GM12878 (cell line): ENCODE measurements around the gene IL17B.

ENCODE experiments used
- GABPA ChIP-seq: IDR thresholded peaks from 2 replicates; pipeline ENCODE4 v1.6.1; 2014; ENCODE audit warnings: antibody characterized with exemption, low read depth, mild to moderate bottlenecking, inconsistent platforms
- HDGF ChIP-seq: fragments of 450-650 bp; IDR thresholded peaks from 2 replicates; pipeline ENCODE4 v1.6.1; 2016; ENCODE audit warnings: antibody characterized with exemption
- MXI1 ChIP-seq: fragments of 150-350 bp; IDR thresholded peaks from 2 replicates; pipeline ENCODE4 v1.6.1; 2011; ENCODE audit warnings: low read depth, mild to moderate bottlenecking, inconsistent platforms, low read length, improper control_type of control experiment
- SUPT20H ChIP-seq: IDR thresholded peaks from 2 replicates; pipeline ENCODE4 v1.6.1; 2011; ENCODE audit warnings: low read depth, mild to moderate bottlenecking, low read length, moderate library complexity, borderline replicate concordance; ENCODE audit not compliant: control insufficient read depth
- TF ChIP-seq, protein P1 (sequence below), 3 experiments: IDR thresholded peaks in 2 of 3; conservative IDR thresholded peaks in 1 of 3; 2 replicates each; pipeline ENCODE4 v1.5.1; 2011; ENCODE audit warnings: low read depth in 3 of 3, low read length in 3 of 3, mild to moderate bottlenecking in 3 of 3, control low read depth in 2 of 3, moderate library complexity in 2 of 3, inconsistent platforms in 1 of 3, mixed read lengths in 1 of 3; ENCODE audit not compliant: control insufficient read depth in 2 of 3, insufficient read depth in 1 of 3; ENCODE audit errors: extremely low read depth in 1 of 3

DNA sequence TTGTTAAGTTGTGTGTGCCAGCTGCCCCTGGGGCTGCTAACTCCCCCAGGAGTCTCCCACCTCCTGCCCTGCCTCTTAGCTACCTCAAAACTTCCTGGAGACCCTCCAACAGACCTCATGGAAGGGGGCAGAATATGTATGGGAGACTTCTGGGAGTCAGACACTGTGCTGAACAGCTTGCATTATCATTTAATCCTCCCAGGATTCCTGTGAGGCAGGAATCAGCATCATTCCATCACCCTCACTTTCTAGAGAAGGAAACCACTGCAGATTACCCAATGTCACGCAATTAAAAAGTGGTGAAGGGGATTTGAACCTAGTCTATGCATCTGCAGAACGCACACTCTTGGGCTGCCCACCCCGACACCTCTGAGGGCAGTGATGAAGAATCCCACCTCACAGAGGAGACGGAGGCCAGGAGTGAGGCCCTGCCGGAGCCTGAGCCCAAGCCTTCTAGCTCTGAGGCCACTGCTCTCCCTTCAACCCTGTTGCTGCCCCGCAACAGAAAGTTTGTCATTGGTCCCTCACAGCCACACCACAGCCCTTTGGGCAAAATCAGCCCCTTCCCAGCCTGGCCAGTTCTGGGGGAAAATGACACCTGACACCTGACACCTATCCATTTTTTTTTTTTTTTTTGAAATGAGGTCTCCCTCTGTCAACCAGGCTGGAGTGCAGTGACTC, 30.3 kb upstream of the IL17B start:
- TF ChIP-seq GABPA (no peak), MXI1 (no peak), SUPT20H (no peak), HDGF (no peak)
- TF ChIP-seq, protein P1, sequence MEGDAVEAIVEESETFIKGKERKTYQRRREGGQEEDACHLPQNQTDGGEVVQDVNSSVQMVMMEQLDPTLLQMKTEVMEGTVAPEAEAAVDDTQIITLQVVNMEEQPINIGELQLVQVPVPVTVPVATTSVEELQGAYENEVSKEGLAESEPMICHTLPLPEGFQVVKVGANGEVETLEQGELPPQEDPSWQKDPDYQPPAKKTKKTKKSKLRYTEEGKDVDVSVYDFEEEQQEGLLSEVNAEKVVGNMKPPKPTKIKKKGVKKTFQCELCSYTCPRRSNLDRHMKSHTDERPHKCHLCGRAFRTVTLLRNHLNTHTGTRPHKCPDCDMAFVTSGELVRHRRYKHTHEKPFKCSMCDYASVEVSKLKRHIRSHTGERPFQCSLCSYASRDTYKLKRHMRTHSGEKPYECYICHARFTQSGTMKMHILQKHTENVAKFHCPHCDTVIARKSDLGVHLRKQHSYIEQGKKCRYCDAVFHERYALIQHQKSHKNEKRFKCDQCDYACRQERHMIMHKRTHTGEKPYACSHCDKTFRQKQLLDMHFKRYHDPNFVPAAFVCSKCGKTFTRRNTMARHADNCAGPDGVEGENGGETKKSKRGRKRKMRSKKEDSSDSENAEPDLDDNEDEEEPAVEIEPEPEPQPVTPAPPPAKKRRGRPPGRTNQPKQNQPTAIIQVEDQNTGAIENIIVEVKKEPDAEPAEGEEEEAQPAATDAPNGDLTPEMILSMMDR (IDR thresholded peaks at IDR 0.05 in 2 of 3, conservative IDR thresholded peaks at IDR 0.05 in 1 of 3; ENCODE audit: control insufficient read depth in 2 of 3, extremely low read depth in 1 of 3, insufficient read depth in 1 of 3, low read depth in 3 of 3, low read length in 3 of 3), result no peak
